Spleen (tissue), 11 donors: Measurements from ENCODE around the gene ATG14. TPM values are rescaled to one million over a fixed set of nuclear protein-coding genes. Genes with fewer than 3 reads are reported as not detected.

ENCODE experiments used
- DNase-seq: peaks from one replicate; pipeline ENCODE4 v3.0.0-alpha.2; 2020
- H3K27ac ChIP-seq, 8 donors: fragments of 200-600 bp; sonication (generic) in 7 of 8; 1 replicate in 4 of 8; 2 replicates in 4 of 8; pipeline versions ENCODE4 v1.5.0 to v1.8.0; 2016 to 2021; ENCODE audit warnings: inconsistent platforms in 4 of 8, mild to moderate bottlenecking in 4 of 8, moderate library complexity in 1 of 8
- H3K27me3 ChIP-seq, 7 donors: fragments of 200-600 bp; sonication (generic) in 6 of 7; replicated peaks in 1 of 7; 1 replicate in 4 of 7; 2 replicates in 3 of 7; pipeline versions ENCODE4 v1.5.0 to v1.8.0; 2016 to 2021; ENCODE audit warnings: inconsistent platforms in 3 of 7, mild to moderate bottlenecking in 1 of 7
- H3K36me3 ChIP-seq, 6 donors: fragments of 200-600 bp; sonication (generic) in 5 of 6; 1 replicate in 4 of 6; 2 replicates in 2 of 6; pipeline versions ENCODE4 v1.5.0 to v1.8.0; 2016 to 2021; ENCODE audit warnings: inconsistent platforms in 2 of 6
- H3K4me1 ChIP-seq, 6 donors: fragments of 200-600 bp; sonication (generic) in 5 of 6; 1 replicate in 3 of 6; 2 replicates in 3 of 6; pipeline versions ENCODE4 v1.5.0 to v1.8.0; 2016 to 2021; ENCODE audit warnings: inconsistent platforms in 3 of 6
- H3K4me3 ChIP-seq, 8 donors: fragments of 200-600 bp; sonication (generic) in 7 of 8; 1 replicate in 4 of 8; 2 replicates in 4 of 8; pipeline versions ENCODE4 v1.5.0 to v1.8.0; 2016 to 2021; ENCODE audit warnings: inconsistent platforms in 4 of 8, mild to moderate bottlenecking in 4 of 8, moderate library complexity in 2 of 8
- H3K9me3 ChIP-seq, 8 donors: fragments of 200-600 bp; sonication (generic) in 7 of 8; 1 replicate in 4 of 8; 2 replicates in 4 of 8; pipeline versions ENCODE4 v1.5.0 to v1.8.0; 2016 to 2021; ENCODE audit warnings: inconsistent platforms in 4 of 8
- POLR2A ChIP-seq, 3 donors: fragments of 450-650 bp; IDR thresholded peaks; one replicate each; pipeline ENCODE4 v1.5.1; 2017; ENCODE audit warnings: antibody characterized with exemption in 3 of 3, mild to moderate bottlenecking in 1 of 3
- POLR2AphosphoS5 ChIP-seq, 3 donors: sonication (generic); formaldehyde crosslinking; IDR thresholded peaks; one replicate each; pipeline ENCODE4 v1.5.1; 2017; ENCODE audit warnings: antibody characterized with exemption in 3 of 3
- WGBS, 5 donors: extraction: QIAGEN DNeasy Blood & Tissue Kit in 3 of 5; methylation state at CpG; one replicate each; pipeline versions ENCODE4 v1.1.5 to v1.1.7; 2013 to 2018; 5-methylcytosine and 5-hydroxymethylcytosine counted together
- intact Hi-C: fragments of 100-400 bp; cut with DNase I; formaldehyde crosslinking; loops from one replicate; pipeline ENCODE4 v1.15.0; 2023; ENCODE audit warnings: low total_unique reads
- polyA plus RNA-seq, 3 donors: library from polyadenylated mRNA; stranded (reverse); fragments of 200-250 nt; gene quantifications; one replicate each; pipeline ENCODE4 v1.2.1, GENCODE V29; 2013
- total RNA-seq, 7 donors: library from RNA; depleted of rRNA in 3 of 7; stranded (reverse); fragments of >200 nt in 3 of 7; fragmentation: NEBNext Ultra II Directional in 4 of 7; extraction: Animal tissue kit (Norgen Biotek cat#: 25700) in 4 of 7; gene quantifications; one replicate each; pipeline versions ENCODE4 v1.1.0 to v1.2.1, GENCODE V29; 2016 to 2021
- TF ChIP-seq, protein P1 (sequence below), 11 experiments: fragments of 200-600 bp in 7 of 11; fragments of 450-650 bp in 4 of 11; sonication (generic) in 4 of 11; IDR thresholded peaks in 8 of 11; conservative IDR thresholded peaks in 3 of 11; 1 replicate in 7 of 11; 2 replicates in 4 of 11; pipeline versions ENCODE4 v1.4.0 to v1.8.0; 2016 to 2021; ENCODE audit warnings: antibody characterized with exemption in 11 of 11, inconsistent platforms in 4 of 11, mild to moderate bottlenecking in 1 of 11
- donor health status: healthy with polysubstance abuse.
- donor health status: DM: no; HTN: no; CAD: no; lungs with moderate emphysema.
- donor health status: DM: no; HTN: no; CAD: no.
- donor health status: Bipolar disorder and iron deficiency.
- donor health status: healthy.
- donor health status: DM: no; HTN: no; CAD: no.
- donor health status: DM: yes; HTN: yes; CAD: no.

Gene ATG14
- total and polyA plus RNA-seq, 10 donors: 5.4 to 14.8 (median 12.1) TPM

DNA sequence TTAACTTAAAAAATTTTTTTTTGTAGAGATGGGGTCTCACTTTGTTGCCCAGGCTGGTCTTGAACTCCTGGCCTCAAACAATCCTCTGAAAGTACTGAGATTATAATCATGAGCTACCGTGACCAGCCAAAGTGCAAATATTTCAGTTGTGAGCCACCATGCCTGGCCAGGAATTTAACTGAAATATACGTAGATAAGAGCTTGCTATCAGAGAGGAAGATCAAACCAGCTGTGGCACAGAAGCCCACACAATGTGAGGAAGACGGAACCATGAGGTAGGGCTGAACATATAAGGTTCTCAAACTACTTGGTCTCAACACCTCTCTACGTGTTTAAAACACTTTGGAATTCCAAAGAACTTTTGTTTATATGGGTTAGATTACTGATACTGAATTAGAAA lies 29.1 kb downstream of the ATG14 start:
- TF ChIP-seq POLR2AphosphoS5 (IDR thresholded peaks at IDR 0.05): no peak
- TF ChIP-seq POLR2A (IDR thresholded peaks at IDR 0.05): no peak
- TF ChIP-seq, protein P1, sequence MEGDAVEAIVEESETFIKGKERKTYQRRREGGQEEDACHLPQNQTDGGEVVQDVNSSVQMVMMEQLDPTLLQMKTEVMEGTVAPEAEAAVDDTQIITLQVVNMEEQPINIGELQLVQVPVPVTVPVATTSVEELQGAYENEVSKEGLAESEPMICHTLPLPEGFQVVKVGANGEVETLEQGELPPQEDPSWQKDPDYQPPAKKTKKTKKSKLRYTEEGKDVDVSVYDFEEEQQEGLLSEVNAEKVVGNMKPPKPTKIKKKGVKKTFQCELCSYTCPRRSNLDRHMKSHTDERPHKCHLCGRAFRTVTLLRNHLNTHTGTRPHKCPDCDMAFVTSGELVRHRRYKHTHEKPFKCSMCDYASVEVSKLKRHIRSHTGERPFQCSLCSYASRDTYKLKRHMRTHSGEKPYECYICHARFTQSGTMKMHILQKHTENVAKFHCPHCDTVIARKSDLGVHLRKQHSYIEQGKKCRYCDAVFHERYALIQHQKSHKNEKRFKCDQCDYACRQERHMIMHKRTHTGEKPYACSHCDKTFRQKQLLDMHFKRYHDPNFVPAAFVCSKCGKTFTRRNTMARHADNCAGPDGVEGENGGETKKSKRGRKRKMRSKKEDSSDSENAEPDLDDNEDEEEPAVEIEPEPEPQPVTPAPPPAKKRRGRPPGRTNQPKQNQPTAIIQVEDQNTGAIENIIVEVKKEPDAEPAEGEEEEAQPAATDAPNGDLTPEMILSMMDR (IDR thresholded peaks at IDR 0.05 in 8 of 11, conservative IDR thresholded peaks at IDR 0.05 in 3 of 11): no peak
- Histone ChIP-seq H3K9me3 (no peaks in the 10 kb centered on the region), H3K4me1 (peaks cover 0 to 16% (median 0%) of the 10 kb centered on the region in 6 donors), H3K27ac (no peak overlapping the region), H3K36me3 (peaks cover 3 to 100% (median 58%) of the 10 kb centered on the region in 6 donors), H3K4me3 (no peak overlapping the region), H3K27me3 (no peaks in the 10 kb centered on the region)
- DNase-seq: no peak
- whole genome bisulfite sequencing, 5 donors: 84 to 94% (median 92%) methylated on average over 4 of the region's 4 CpGs
- intact Hi-C loops: no loop called here

DNA sequence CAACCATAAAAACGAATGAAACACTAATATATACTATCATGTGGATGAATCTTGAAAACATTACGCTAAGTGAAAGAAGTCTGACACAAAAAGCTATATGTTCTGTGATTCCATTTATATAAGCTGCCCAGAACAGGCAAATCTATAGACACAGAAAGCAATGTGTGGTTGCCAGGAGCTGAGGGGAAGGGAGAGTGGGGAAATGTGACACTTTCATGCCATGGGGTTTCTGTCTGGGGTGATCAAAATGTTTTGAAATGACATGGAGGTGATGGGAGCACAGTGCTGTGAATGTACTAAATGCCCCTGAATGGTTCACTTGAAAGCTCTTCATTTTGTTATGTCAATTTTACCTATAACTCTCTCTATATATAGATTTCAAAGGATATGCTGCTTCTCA lies 30.1 kb downstream of the ATG14 start:
- no peaks in the 10 kb centered on the region for H3K27me3 ChIP-seq
- TF ChIP-seq, protein P1 (IDR thresholded peaks at IDR 0.05 in 8 of 11, conservative IDR thresholded peaks at IDR 0.05 in 3 of 11): no peak
- no peak for TF ChIP-seq POLR2AphosphoS5 (IDR thresholded peaks at IDR 0.05)
- no peak for TF ChIP-seq POLR2A (IDR thresholded peaks at IDR 0.05)
- H3K4me1 ChIP-seq: peaks cover 0 to 16% (median 0%) of the 10 kb centered on the region in 6 donors
- no peak overlapping the region for H3K4me3 ChIP-seq
- H3K36me3 ChIP-seq: peaks cover 3 to 100% (median 62%) of the 10 kb centered on the region in 6 donors
- intact Hi-C loops: no loop called here
- DNase-seq: no peak
- no peak overlapping the region for H3K27ac ChIP-seq
- WGBS, 5 donors: 88 to 98% (median 94%) methylated on average over 2 of the region's 2 CpGs
- H3K9me3 ChIP-seq: no peaks in the 10 kb centered on the region

DNA sequence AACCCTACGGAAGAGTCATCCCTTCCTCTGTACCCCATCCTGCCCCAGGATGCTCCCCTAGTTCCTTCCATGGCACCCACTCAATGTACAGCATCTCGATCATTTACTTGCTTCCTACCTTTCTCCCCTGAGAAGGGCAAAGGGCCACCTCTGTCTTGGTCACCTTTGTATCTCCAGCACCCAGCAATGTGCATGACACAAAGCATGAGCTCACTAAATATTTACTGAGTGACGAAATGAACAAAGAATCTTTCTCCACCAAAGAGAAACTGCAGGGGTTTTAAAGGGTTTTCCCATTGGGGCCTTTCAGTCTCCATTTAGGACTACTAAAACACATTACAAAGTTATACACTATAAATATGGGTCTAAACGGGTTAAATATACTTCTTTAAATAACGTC lies 30.6 kb downstream of the ATG14 start:
- DNase-seq: no peak
- Histone ChIP-seq H3K27me3 (no peaks in the 10 kb centered on the region), H3K4me3 (no peak overlapping the region), H3K36me3 (peaks cover 3 to 100% (median 65%) of the 10 kb centered on the region in 6 donors), H3K4me1 (peaks cover 0 to 16% (median 0%) of the 10 kb centered on the region in 6 donors), H3K27ac (no peak overlapping the region), H3K9me3 (no peaks in the 10 kb centered on the region)
- intact Hi-C loops: no loop called here
- TF ChIP-seq, protein P1 (IDR thresholded peaks at IDR 0.05 in 8 of 11, conservative IDR thresholded peaks at IDR 0.05 in 3 of 11): no peak
- TF ChIP-seq POLR2AphosphoS5 (IDR thresholded peaks at IDR 0.05) (no peak), POLR2A (IDR thresholded peaks at IDR 0.05) (no peak)
- 88 to 95% (median 90%) methylated on average over 5 of the region's 5 CpGs for WGBS, 5 donors

DNA sequence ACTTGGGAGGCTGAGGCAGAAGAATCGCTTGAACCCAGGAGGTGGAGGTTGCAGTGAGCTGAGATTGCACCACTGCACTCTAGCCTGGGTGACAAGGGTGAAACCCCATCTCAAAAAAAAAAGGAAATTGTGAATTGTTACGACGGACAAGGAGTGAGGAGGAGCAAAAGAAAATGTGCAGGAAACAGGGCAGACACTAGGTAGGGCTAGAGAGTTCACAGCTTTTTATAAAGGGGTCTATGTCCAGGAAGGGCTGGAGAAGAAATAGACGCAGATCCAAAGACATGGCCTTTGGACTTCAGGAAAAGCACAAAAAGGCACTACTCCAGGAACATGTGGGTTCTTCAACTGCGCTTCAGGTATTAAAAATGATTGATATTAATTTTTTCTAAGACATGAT lies 34.4 kb downstream of the ATG14 start:
- intact Hi-C loops: no loop called here
- TF ChIP-seq POLR2AphosphoS5 (IDR thresholded peaks at IDR 0.05): no peak
- no peak for TF ChIP-seq POLR2A (IDR thresholded peaks at IDR 0.05)
- TF ChIP-seq, protein P1 (IDR thresholded peaks at IDR 0.05 in 8 of 11, conservative IDR thresholded peaks at IDR 0.05 in 3 of 11): no peak
- H3K27ac ChIP-seq: no peak overlapping the region
- no peaks in the 10 kb centered on the region for H3K27me3 ChIP-seq
- no peak for DNase-seq
- H3K4me3 ChIP-seq: no peak overlapping the region
- peaks cover 0 to 7% (median 0%) of the 10 kb centered on the region in 6 donors for H3K4me1 ChIP-seq
- WGBS, 5 donors: 79 to 92% (median 84%) methylated on average over 5 of the region's 5 CpGs
- no peaks in the 10 kb centered on the region for H3K9me3 ChIP-seq
- peaks cover 3 to 99% (median 53%) of the 10 kb centered on the region in 6 donors for H3K36me3 ChIP-seq
